NK-92 (cell line): ENCODE measurements around the gene KDM4D.
"Not testable (repeated sequence)": the region's sequence is repeated elsewhere in the genome, so short reads cannot be mapped to it uniquely, and the experiment has no call there.

Source experiments
- DNase-seq: peaks from one replicate; lab custom pipeline; 2025; ENCODE audit not compliant: unreplicated experiment; lab: John Stamatoyannopoulos, UW

Gene KDM4D

DNA sequence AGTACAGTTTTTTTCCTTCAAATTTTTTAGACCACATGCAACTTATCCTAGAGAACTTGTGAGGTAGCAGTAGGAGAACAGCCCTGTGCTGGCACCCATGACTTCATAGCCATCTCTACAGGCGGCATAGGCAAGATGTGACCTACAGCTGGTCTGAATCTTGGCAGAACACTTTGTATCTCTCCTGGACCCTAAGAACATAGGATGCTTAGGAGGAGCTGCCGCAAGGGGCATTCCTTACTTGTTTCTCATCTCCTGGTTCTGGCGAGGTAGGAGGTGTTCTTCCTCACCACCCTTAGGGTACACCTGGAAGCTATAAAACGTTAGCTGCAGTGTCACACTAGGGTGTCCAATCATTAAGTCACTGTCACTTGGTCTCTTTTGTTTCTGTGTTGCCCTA, 16.5 kb upstream of the KDM4D start:
- no peak for DNase-seq

DNA sequence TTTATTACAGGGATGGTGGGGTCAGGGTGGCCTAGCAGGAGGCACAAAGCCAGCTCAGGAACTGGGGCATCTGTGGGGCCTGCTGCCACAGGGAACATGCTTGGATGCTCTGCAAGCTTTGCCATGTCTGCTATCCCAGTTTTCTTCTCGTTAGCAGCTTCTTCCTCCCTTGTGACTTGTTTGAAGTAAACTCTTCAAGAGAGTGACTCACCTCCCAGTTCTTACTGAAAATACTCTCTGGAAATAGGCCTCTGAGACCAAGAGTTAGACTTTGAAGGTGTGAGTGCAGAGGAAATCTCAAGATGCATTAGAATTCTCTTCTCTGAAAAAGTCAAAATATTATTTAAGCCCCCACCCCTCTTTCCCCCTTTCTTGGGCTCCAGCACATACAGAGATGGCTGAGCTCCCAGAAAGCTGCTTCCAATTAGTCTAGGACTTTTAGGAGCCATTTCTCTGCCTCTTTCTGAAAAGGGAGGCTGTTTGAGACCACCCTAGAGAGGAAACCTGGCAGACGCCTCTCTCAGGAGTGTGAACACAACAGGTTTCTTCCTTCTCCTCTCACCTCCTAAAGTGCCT, 15.3 kb upstream of the KDM4D start:
- DNase-seq: no peak

DNA sequence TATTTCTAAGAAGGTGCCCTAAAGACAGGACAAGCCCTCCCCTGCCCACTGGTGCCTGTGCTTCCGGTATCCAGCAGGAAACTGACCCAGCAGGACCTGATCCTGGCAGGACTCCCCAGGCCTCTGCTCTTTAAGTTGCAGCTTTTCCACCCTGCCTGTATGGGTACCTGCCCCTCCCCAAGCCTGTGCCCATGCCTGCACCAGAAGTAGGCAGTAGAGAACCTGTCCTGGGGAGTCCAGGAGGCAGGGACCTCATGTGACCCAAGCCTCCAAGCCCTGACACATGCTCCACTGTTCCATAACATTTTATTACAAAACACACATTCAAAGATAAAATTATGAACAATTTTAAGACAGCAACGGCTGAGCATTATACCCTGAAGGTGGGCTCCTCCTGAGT, 14.3 kb upstream of the KDM4D start:
- DNase-seq: no peak

DNA sequence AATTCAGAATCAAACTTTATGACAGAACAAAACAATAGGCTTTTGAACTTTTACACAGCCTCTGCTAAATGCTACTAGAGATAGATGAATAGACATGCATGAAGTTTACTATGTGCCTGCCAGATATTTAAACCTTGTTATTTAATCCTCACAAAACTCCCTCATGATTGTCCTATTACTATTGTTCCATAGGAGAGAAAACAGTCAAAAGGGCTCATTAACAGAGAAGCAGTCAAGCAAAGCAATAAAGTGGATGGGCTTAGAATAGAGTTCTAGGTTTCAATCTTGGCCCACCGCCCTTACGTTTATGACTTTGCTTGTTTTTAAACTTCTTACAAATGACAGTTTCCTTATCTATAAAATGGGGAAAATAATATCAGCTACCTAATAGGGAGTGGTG, 13.0 kb upstream of the KDM4D start:
- DNase-seq: no peak

DNA sequence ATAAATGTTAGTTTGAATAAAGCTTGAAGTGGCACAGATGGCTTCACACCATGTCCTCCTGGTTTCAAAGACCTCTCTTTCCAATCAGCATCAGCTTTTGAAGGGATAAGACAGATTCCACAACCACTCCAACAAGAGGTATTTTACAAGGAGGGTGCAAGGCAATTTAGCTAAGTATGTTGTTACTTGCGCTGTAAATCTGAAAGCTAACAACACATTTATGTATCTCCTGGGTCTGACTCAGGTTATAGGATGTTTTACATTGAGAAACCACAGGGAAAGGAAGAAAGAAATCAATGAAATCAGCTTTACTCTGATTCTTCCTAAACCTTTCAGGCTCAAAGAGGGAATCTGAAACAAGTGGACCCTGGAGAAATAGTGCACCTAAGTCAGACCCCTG, 12.3 kb upstream of the KDM4D start:
- no peak for DNase-seq

DNA sequence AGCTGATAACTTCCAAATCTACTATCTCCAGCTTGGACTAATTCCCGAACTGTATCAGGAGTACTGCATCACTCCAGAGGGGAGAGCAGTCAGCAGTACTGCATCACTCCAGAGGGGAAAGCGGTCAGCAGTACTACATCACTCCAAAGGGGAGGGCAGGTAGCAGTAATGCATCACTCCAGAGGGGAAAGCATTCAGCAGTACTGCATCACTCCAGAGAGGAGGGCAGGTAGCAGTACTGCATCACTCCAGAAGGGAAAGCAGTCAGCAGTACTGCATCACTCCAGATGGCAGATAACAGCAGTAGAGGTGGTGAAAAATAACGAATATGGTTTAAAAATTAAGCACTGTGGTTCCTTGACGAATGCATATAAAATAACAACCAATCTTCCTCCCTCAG, 8.6 kb upstream of the KDM4D start:
- no peak for DNase-seq

DNA sequence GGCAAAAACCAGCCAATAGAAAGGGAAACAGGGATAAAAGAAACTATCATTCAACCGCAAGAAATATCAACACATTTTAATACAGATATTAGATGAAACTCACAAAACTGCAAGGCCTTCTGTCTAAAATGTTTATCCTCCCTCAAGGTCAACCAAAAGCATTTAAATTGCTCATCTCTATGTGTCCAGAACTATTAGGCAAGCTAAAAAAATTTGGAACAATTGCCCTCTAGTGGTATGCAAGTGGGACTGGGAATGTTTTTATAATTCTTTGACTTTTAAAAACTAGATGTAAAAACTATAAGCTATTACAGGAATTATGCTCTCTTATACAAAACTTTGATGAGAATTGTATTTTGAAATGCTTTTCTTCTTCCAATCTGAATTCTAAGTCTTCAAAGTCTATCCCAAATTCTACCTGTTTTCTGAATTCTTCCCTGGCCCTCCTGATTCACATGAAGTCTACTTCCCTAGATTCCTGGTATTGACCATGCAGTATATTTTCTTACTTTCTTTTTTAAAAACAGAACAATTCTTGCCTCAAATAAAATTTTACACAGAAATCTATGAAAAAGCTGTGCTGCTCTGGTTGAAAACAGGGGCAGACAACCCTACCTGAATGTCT, 5.1 kb upstream of the KDM4D start:
- no peak for DNase-seq

DNA sequence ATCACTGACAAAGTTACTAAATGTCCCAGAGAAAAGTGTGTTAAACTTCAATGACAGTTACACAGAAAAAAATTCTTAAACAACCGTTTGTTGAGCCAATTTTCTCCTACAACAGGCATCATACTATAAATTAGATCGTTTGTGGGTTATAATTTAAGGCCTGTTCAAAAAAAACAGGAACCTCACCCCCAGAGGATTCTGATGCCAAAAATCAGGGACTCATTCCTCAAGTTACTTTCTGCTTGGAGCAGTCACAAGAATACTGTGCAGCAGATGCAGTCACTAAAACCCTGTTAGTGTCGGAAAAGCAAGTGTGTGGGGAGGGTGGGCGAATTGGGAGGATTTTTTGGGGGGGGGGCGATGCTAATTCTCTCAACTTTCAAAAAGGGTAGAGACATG, 810 bp upstream of the KDM4D start:
- DNase-seq: no peak

DNA sequence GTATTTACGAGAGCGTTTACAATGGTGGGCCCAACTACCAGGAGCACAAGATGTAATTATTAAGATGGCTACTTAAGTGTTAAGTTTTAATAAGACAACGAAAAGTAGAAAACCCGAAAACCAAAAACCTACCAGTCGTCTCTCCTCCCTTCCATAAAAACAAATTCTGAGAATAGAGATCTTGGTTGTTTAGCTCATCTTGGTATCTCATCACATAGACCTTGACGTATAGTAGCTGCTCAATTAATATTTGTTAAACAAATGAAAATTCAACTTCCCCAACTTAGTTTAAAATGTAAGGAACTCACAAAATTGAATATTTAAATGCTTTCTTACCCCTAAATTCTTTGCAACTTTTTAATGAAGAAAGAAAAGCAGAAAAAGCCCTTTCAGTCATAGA, 669 bp downstream of the KDM4D start:
- no peak for DNase-seq

DNA sequence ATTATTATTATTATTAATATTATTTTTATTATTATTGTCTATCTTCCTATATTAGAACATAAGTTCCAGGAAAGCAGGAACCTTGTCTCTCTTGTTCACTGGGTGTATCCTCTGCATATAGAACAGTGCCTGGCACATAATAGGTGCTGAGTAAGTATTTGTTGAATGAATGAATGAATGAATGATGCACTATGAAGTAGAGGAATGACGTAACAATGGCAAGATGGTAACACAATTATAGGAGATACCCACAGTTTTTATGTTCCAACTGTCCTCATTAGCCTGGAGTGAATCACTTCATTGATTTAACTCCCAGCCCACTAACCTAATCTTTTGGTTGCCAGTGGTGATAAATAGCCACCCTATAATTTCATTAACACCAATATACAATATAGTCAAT, 2.1 kb downstream of the KDM4D start:
- DNase-seq: no peak

DNA sequence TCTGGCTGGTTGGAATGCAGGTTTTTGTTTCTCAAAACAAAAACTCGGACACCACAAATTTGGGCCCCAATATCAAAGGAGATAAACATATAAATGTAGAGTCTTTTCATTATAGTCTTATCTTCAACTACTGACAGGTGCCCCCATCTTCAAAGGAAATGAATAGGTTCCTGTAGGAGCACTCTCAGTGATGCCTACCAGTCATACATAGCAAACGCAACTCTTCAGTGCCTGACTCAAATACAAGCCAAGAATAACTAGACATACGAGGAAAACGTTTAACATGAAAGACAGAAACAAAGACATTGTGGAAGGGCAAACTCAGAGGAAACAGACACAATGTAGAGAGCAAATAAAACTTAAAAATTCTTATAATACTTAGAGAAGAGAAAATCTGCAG, 13.9 kb downstream of the KDM4D start:
- DNase-seq: no peak

DNA sequence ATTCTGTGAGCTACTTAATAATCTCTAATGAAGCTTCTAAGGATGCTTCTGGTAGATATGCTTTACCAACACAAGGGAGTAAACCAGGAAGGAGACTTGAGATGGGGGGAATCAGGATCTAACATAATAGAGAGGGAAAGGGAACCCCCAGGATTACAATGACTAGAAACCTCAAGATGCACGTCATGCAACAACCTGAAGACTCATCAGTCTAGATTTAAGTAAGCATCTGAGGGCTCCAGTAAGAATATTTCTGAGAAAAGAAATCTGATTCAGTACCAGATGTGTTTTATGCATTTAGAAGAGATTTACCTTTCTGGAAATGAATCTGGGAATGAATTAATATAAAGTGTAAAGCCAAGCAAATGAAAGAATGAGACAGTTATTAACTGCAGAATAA, 15.2 kb downstream of the KDM4D start:
- DNase-seq: no peak

DNA sequence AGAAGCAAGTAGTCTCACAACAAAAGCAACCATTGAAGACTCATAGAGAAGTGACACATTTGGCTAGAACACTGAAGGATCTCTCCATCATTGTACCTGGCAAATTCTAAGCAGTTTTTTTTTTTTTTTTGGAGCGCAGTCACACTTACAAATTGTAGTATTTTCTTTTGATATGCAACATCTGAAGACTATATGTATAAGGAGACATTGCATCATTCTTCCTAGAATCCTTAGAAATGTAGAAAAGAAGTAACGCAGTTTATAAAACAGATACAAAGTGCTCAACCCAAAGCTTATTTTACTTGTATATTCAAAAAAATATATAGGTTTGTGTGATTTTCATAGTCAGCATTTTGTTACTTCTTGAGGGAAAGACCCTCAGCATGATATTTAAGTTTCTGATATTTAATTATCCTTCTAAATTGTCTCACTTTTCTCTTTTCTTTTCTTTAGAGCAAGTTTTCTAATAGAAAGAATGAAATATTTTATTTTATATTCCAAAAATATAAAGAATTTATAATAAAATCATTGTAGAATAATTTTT, 20.0 kb downstream of the KDM4D start:
- DNase-seq: no peak

DNA sequence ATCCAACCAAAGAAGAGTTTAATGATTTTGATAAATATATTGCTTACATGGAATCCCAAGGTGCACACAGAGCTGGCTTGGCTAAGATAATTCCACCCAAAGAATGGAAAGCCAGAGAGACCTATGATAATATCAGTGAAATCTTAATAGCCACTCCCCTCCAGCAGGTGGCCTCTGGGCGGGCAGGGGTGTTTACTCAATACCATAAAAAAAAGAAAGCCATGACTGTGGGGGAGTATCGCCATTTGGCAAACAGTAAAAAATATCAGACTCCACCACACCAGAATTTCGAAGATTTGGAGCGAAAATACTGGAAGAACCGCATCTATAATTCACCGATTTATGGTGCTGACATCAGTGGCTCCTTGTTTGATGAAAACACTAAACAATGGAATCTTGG, 23.9 kb downstream of the KDM4D start:
- no peak for DNase-seq

DNA sequence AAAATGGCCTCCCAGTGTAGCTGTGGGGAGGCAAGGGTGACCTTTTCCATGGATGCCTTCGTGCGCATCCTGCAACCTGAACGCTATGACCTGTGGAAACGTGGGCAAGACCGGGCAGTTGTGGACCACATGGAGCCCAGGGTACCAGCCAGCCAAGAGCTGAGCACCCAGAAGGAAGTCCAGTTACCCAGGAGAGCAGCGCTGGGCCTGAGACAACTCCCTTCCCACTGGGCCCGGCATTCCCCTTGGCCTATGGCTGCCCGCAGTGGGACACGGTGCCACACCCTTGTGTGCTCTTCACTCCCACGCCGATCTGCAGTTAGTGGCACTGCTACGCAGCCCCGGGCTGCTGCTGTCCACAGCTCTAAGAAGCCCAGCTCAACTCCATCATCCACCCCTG, 24.8 kb downstream of the KDM4D start:
- no peak for DNase-seq

DNA sequence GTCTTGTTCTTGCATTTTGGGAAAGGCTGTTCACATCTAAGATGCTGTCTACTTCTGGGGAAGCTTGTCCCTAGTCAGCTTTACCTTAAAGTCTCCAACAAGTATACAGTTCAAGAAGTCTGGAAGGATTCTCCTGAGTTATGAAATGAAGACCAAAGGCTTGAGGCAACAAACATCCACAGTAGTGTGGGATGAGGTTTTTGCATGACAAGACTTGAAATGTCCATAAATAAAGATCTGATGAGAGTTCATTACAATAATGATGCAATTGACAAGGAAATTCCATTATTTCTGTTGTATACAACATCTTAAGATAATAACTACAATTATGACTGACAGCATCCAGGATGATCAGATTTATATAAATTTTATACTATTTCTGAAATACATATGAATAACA, 30.2 kb downstream of the KDM4D start:
- DNase-seq: no peak

DNA sequence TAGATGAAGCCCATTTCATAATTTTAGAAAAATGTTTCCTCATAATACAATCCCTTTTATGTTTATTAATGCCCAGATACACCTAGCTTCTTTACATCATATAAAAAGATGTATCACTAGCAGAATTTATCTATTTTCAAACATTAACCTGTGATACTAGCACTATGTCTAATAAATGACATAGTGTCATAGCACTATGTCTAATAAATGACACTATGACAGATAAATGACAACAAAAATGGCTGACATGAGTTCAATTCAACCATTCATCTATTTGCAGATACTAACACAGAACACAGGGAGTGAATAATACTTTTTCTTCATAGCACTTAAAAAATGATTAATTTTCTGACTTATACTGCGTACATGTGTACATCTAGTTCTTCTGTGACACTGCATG, 32.1 kb downstream of the KDM4D start:
- no peak for DNase-seq

DNA sequence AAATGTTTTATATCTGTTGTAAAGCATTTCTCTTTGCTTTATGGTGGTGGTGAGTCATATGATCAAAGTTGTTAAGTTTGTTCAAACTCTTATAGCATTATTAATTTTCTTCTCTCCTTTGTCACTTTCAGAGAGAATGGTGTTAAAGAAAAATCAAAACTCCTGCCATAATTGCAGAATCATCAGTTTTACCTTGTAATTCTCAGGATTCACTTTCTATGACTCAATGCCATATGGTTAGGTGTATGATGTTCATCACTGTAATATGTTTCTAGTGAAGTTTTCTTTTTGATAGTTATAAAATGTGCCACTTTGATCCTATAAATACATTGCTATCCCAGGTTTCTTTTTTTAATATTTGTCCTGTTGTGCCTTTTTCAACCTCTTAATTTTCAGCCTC, 37.9 kb downstream of the KDM4D start:
- no peak for DNase-seq

DNA sequence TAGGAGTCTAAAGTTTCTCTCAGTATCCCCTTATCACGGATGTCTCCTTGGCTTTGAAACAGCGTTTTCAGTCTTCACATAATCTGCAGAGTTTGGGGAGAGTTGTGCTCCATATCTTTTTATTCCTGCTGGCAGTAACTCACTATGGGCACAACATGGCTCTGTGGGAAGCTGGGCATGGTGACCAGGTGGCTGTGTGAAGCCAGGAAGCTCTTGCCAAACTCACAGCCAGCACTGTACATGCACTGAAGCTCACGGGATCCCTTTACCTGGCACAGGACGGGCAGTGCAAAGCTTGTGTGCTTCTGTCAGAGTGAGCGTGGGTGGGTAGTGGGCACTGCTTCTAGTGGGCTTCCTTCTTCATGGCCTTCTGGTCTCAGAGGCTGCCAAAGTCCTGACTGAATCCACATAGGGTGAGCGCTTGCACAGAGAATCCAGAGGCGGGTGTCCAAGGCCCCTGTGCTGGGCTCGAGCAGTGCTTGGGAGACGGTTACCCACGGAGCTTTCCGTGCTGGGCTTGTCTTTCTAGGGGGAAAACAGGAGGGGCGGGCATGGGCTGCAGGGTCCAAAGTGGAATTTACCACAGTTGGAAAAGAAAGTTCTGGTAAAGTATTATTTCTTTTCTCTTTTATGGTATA, 40.8 kb downstream of the KDM4D start:
- DNase-seq: no peak

DNA sequence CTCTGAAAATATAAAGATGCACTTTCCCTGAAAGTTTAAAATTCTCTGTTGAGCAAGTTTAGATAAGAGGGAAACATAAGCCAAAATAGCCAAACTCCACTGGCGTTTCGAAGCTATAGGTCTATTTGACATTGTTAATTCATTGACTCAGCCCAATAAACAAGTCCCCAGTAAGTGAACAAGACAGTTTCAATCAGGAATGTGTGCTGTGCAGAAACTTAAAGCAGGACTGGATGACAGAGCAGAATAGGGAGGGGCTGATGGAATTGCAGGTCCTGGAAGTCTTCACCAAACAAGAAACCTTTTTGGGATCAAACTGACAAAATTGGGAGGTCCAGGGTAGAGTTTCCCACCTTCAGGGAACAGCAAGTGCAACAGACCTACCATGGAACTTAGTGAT, 42.6 kb downstream of the KDM4D start:
- no peak for DNase-seq

DNA sequence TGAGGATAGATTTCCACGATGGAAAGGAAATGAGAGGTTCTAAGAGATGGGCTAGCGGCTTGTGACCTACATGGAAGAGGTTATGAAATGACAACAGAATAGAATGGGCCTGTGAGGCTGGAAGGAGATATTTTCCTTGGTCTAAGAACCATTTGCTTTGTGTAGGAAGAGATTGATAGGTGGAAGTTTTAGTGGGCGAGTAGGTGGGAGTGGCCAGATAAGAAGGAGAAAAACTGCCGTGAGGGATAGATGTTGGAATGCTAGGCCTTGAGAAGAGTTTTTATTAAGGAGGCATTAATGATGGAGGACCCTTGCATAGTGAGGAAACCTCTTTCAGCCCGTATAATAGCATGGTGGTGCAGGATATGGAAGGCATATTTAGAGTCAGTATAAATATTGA, 48.0 kb downstream of the KDM4D start:
- DNase-seq: not testable (repeated sequence)

DNA sequence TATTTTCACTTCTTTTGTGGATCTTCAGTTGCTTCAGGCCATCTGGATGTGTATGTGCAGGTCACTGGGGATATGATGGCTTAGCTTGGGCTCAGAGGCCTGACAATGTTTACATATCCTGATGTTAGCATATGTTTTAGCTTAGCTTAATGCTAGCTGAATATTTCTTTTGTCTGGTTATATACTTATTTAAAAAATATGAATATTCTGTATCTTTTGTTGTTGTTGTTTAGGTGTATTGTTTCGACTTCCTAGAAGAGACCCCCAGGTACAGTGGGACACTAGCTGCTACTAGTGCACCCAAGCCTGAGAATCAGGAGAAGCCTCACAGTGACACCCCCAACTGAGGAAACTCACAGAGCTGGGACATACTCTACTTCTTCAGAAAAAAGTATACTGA, 51.4 kb downstream of the KDM4D start, which contains the start of gene KDM4E:
Gene KDM4E, plus strand, starts transcription at position 301 of the 400 bp plus-strand sequence. CDS start 300 bp downstream, outside the sequence.
- DNase-seq: no peak

DNA sequence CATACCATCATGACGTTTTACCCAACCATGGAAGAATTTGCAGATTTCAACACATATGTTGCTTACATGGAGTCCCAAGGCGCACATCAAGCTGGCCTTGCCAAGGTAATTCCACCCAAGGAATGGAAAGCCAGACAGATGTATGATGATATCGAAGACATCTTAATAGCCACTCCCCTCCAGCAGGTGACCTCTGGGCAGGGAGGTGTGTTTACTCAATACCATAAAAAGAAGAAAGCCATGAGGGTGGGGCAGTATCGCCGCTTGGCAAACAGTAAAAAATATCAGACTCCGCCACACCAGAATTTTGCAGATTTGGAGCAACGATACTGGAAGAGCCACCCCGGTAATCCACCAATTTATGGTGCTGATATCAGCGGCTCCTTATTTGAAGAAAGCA, 52.1 kb downstream of the KDM4D start:
- DNase-seq: not testable (repeated sequence)
